ENCODE measurements around the gene RAB30. TPM values are rescaled to one million over a fixed set of nuclear protein-coding genes. Genes with fewer than 3 reads are reported as not detected.

The RAB30 gene
- total RNA-seq, 1 donor, result 25.9 TPM

GRCh38 chr11:83042964-83043711, 28.6 kb downstream of the RAB30 start:
- H3K4me3 ChIP-seq (ENCODE audit: low read depth, low read length), result no peak overlapping the region
- peak; percentile 66 for DNase-seq (ENCODE audit: low read depth)
- TF ChIP-seq CTCF (IDR thresholded peaks at IDR 0.05; ENCODE audit: insufficient read depth, low read length), result no peak

- DNase-seq (ENCODE audit: low read depth), result no peak
- TF ChIP-seq CTCF (IDR thresholded peaks at IDR 0.05; ENCODE audit: insufficient read depth, low read length), result no peak
- no peak overlapping the region for H3K4me3 ChIP-seq (ENCODE audit: low read depth, low read length)
These were observed 30.6 kb downstream of the RAB30 start for GRCh38 chr11:83041126-83041525.

DNA sequence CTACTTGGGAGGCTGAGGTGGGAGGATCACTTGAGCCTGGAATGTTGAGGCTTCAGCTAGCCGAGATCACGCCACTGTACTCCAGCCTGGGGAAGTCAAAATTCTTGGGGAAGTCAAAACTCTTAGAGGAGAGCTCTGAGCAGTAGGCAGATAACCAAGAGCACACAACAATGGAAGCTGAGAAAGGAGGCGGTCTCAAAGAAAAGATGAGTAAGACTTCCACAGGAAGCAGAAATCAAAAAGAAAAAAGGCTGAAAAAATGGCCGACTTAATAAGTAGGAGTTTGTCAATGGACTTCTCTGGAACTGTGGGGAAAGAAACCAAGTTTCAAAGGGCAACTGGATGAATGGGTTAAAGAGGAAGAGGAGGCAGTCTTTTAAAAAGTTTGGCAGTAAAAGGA, 32.1 kb downstream of the RAB30 start:
- no peak for DNase-seq (ENCODE audit: low read depth)
- TF ChIP-seq CTCF (IDR thresholded peaks at IDR 0.05; ENCODE audit: insufficient read depth, low read length), result no peak
- H3K4me3 ChIP-seq (ENCODE audit: low read depth, low read length), result no peak overlapping the region

GRCh38 chr11:83037877-83038276, 33.8 kb downstream of the RAB30 start:
- peak; percentile 51 for DNase-seq (ENCODE audit: low read depth)
- no peak overlapping the region for H3K4me3 ChIP-seq (ENCODE audit: low read depth, low read length)
- no peak for TF ChIP-seq CTCF (IDR thresholded peaks at IDR 0.05; ENCODE audit: insufficient read depth, low read length)

GRCh38 chr11:83036701-83037100, 35.0 kb downstream of the RAB30 start:
- no peak for DNase-seq (ENCODE audit: low read depth)
- TF ChIP-seq CTCF (IDR thresholded peaks at IDR 0.05; ENCODE audit: insufficient read depth, low read length), result no peak
- H3K4me3 ChIP-seq (ENCODE audit: low read depth, low read length), result no peak overlapping the region

GRCh38 chr11:83035070-83035854, 36.4 kb downstream of the RAB30 start:
- DNase-seq (ENCODE audit: low read depth), result peak; percentile 75
- H3K4me3 ChIP-seq (ENCODE audit: low read depth, low read length), result no peak overlapping the region
- no peak for TF ChIP-seq CTCF (IDR thresholded peaks at IDR 0.05; ENCODE audit: insufficient read depth, low read length)
